Activated CD8-positive, alpha-beta T cell treated with anti-CD3 and anti-CD28 coated beads for 36 hours (primary cell): ENCODE measurements around the gene TMSB4X. TPM values are rescaled to one million over a fixed set of nuclear protein-coding genes. Genes with fewer than 3 reads are reported as not detected.

Source experiments
- ATAC-seq: fragments of 200-7000 bp; cut with Tn5 transposase; one replicate; pipeline ENCODE4 v1.10.0; 2021; ENCODE audit warnings: mild to moderate bottlenecking, moderate library complexity
- CTCF ChIA-PET: fragments of 350-600 bp; sonication (Branson Sonifier 250); formaldehyde crosslinking; loops from one replicate; lab custom pipeline; 2021; ENCODE audit warnings: antibody characterized with exemption; lab: Charles Lee
- POLR2A ChIA-PET: fragments of 350-600 bp; sonication (Branson Sonifier 250); formaldehyde crosslinking; loops from one replicate; lab custom pipeline; 2021; ENCODE audit warnings: antibody characterized with exemption; lab: Charles Lee
- DNase-seq: peaks from one replicate; pipeline ENCODE4 v3.0.0-alpha.2; 2020
- H3K27ac Mint-ChIP-seq: one replicate; pipeline ENCODE4 v1.8.0; 2021; ENCODE audit warnings: mild to moderate bottlenecking, mixed read lengths
- H3K27me3 Mint-ChIP-seq: one replicate; pipeline ENCODE4 v1.8.0; 2021; ENCODE audit warnings: mixed read lengths
- H3K36me3 Mint-ChIP-seq: one replicate; pipeline ENCODE4 v1.8.0; 2021; ENCODE audit warnings: low read depth, mixed read lengths
- H3K4me1 Mint-ChIP-seq: one replicate; pipeline ENCODE4 v1.8.0; 2021; ENCODE audit warnings: low read depth, mixed read lengths
- H3K4me3 Mint-ChIP-seq: one replicate; pipeline ENCODE4 v1.8.0; 2021; ENCODE audit warnings: mild to moderate bottlenecking, moderate library complexity, mixed read lengths
- H3K9me3 Mint-ChIP-seq: one replicate; pipeline ENCODE4 v1.8.0; 2021; ENCODE audit warnings: mixed read lengths
- intact Hi-C: fragments of 100-400 bp; cut with micrococcal nuclease; formaldehyde crosslinking; loops from one replicate; pipeline ENCODE4 v1.10.0; 2022
- total RNA-seq, 2 experiments: library from RNA; stranded (reverse); gene quantifications; one replicate each; pipeline ENCODE4 v1.2.3, GENCODE V29; 2021
- TF ChIP-seq, protein P1 (sequence below): fragments of 200-600 bp; IDR thresholded peaks from one replicate; pipeline ENCODE4 v1.8.0; 2022; ENCODE audit warnings: antibody characterized with exemption, mild to moderate bottlenecking

TMSB4X gene
- total RNA-seq, 2 experiments from 2014 or later = 5,169 to 5,393 TPM

DNA sequence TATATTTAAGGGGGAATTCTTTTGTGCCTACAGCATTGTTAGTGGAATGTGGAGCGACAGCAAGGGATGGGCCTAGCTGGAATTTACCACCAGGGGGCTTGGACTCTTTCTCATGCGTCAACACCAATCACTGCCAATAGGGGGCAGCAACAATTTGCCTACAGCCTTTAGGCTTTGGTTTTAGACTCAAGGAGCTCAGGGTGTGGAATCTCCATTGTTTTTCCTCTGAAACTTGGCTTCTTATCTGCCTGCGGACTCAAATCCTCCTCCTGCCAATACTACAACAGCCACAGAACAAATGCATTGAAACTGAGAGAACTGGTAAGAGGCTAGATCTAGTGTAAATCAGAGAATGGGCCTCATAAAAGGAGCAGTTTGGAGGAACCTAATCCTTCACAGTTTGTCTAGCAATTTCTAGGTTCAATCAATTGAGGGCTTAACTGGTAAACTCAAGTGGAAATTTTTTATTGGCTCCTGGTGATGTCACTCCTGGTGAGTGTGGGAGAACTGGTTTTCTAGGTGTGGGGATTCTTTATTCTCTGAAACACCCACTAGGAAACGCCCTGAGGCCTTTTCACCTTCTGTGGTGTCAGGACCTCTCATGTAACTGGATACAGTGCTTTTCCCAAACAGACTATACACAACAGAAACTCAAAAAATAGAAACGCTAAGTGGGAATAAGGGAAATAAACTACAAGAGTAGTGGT, 27.9 kb upstream of the TMSB4X start:
- ChIA-PET CTCF (interaction anchor here (0.6 to 10.1 kb wide), 70 partner anchors 10 to 741 kb away, joined by 3 to 150 read pairs (median 4); partner anchors contain the start of genes PRPS2 and TMSB4X), POLR2A (interaction anchor here (0.6 to 15.9 kb wide), 4 partner anchors 27 to 541 kb away, joined by 3 to 621 read pairs (median 3); partner anchors contain the start of gene TMSB4X)
- no peaks in the 10 kb centered on the region for H3K9me3 Mint-ChIP-seq
- peak overlapping the region; percentile 65 for H3K4me3 Mint-ChIP-seq
- TF ChIP-seq, protein P1, sequence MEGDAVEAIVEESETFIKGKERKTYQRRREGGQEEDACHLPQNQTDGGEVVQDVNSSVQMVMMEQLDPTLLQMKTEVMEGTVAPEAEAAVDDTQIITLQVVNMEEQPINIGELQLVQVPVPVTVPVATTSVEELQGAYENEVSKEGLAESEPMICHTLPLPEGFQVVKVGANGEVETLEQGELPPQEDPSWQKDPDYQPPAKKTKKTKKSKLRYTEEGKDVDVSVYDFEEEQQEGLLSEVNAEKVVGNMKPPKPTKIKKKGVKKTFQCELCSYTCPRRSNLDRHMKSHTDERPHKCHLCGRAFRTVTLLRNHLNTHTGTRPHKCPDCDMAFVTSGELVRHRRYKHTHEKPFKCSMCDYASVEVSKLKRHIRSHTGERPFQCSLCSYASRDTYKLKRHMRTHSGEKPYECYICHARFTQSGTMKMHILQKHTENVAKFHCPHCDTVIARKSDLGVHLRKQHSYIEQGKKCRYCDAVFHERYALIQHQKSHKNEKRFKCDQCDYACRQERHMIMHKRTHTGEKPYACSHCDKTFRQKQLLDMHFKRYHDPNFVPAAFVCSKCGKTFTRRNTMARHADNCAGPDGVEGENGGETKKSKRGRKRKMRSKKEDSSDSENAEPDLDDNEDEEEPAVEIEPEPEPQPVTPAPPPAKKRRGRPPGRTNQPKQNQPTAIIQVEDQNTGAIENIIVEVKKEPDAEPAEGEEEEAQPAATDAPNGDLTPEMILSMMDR = peak; percentile 87
- DNase-seq = peak; percentile 83
- peak overlapping the region; percentile 95 for H3K27ac Mint-ChIP-seq
- ATAC-seq = peak; percentile 19
- H3K36me3 Mint-ChIP-seq = no peaks in the 10 kb centered on the region
- no peaks in the 10 kb centered on the region for H3K27me3 Mint-ChIP-seq
- H3K4me1 Mint-ChIP-seq = peaks cover 47% of the 10 kb centered on the region
- intact Hi-C loops = loop anchor here (2.0 kb wide), 1 partner anchor 542 kb away; no protein-coding TSS in a partner anchor

DNA sequence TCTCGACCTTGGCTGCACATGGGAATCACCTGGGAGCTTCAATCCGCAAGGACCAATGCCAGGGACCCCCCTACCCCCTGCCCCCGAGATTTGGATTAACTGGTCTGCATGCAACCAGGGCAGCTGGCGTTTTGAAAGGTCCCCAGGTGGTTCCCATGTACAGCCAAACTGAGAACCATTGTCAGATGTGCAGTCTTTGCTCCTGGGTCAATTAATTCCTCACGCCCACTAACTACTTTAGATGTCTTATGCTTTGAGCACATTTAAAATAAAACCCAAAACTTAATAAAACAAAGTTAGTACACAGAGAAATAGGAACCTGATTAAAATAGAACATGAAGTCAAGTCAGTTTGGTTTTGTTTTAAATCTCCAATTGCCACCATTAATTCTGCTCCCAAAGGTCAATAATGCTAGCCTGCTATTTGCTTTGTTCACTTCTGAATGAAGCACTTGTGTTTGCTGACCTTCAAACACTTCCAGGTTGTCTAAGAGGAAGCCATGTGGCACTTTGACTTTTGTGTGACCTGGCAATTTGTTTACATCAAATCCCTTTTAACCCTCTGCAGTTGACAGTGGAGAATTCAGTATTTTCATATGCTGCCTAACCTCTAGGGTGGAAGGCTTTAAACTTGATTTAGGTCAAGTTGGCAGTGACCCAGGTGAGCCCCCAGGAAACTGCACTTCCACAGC, 27.2 kb upstream of the TMSB4X start:
- intact Hi-C loops = loop anchor here (2.0 kb wide), 1 partner anchor 541 kb away; no protein-coding TSS in a partner anchor
- H3K36me3 Mint-ChIP-seq = no peaks in the 10 kb centered on the region
- DNase-seq = no peak
- no peak for ATAC-seq
- ChIA-PET CTCF (interaction anchor here (0.8 to 10.1 kb wide), 16 partner anchors 9 to 539 kb away, joined by 3 to 150 read pairs (median 10); partner anchors contain the start of gene TMSB4X), POLR2A (interaction anchor here (1.7 to 15.9 kb wide), 3 partner anchors 26 to 540 kb away, joined by 6 to 621 read pairs (median 9); partner anchors contain the start of gene TMSB4X)
- no peaks in the 10 kb centered on the region for H3K27me3 Mint-ChIP-seq
- TF ChIP-seq, protein P1 = no peak
- H3K9me3 Mint-ChIP-seq = no peaks in the 10 kb centered on the region
- H3K4me3 Mint-ChIP-seq = peak overlapping the region; percentile 65
- peak overlapping the region; percentile 95 for H3K27ac Mint-ChIP-seq
- peaks cover 49% of the 10 kb centered on the region for H3K4me1 Mint-ChIP-seq

DNA sequence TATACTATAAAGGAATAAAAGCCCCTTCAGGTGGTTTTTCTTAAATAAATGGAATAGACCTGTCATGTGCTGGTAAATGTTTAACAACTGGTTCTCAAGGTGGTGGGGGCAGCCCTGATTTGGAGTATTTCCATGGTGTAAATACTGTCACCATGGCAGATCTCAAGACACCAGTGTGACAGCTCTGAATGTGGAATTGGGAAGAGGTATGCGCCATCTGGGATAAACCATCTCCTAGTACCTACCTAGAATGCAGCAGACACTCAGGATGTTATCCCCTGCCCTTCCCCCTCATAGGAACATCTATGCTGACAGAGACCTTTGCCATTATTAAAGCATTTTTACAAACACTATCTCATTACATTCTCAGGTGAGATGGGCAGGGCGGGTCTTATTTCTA, 26.4 kb upstream of the TMSB4X start:
- Mint-ChIP-seq H3K27ac (peak overlapping the region; percentile 95), H3K9me3 (no peaks in the 10 kb centered on the region), H3K4me1 (peaks cover 57% of the 10 kb centered on the region), H3K36me3 (no peaks in the 10 kb centered on the region), H3K4me3 (peak overlapping the region; percentile 81), H3K27me3 (no peaks in the 10 kb centered on the region)
- intact Hi-C loops = no loop called here
- POLR2A ChIA-PET = interaction anchor here (1.5 to 15.9 kb wide), 4 partner anchors 26 to 539 kb away, joined by 6 to 621 read pairs (median 8); partner anchors contain the start of gene TMSB4X
- DNase-seq (no peak), ATAC-seq (no peak)
- CTCF ChIA-PET = interaction anchor here (4.5 to 10.1 kb wide), 2 partner anchors 23 to 143 kb away, joined by 25 to 150 read pairs; partner anchors contain the start of gene TMSB4X
- TF ChIP-seq, protein P1 = no peak

DNA sequence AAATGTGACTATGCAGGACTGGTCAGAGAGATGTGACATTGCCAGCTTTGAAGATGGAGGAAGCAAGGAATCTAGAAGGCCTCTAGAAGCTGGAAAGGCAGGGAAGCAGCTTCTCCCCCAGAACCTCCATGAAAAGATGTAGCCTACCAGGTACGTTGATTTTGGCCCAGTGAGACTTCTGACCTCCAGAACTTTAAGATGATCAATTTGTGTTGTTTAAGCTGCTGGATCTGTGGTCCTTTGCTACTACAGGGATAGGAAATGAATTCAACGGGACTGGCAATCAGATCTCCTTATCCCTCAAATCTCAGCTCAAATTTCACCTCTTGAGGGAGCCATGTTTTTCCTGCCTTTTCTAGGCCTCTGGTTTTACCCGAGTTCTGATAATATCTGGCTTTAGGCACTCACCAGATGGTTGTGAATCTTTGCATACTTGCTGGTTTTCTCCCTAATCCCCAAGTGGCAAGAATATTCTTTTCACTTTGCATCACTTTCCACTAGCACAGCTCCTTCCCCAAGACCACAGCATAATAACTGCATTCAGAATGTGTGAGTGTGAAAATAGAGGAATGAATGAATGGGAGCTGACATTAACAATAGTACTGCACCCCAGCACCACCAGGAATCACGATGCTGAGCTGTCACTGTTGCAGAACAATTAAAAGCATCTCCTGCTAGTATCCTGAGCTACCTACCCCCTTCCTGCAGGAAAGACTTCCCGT, 25.5 kb upstream of the TMSB4X start:
- H3K4me3 Mint-ChIP-seq = peak overlapping the region; percentile 81
- peaks cover 2% of the 10 kb centered on the region for H3K36me3 Mint-ChIP-seq
- DNase-seq (no peak), ATAC-seq (no peak)
- H3K27ac Mint-ChIP-seq = peak overlapping the region; percentile 95
- ChIA-PET POLR2A (interaction anchor here (0.7 to 15.9 kb wide), 11 partner anchors 9 to 539 kb away, joined by 3 to 621 read pairs (median 4); partner anchors contain the start of gene TMSB4X), CTCF (interaction anchor here (1.2 to 10.1 kb wide), 4 partner anchors 23 to 538 kb away, joined by 3 to 150 read pairs (median 18); partner anchors contain the start of gene TMSB4X)
- intact Hi-C loops = no loop called here
- no peaks in the 10 kb centered on the region for H3K9me3 Mint-ChIP-seq
- TF ChIP-seq, protein P1 = no peak
- no peaks in the 10 kb centered on the region for H3K27me3 Mint-ChIP-seq
- peaks cover 61% of the 10 kb centered on the region for H3K4me1 Mint-ChIP-seq
